GM18502 (cell line): ENCODE measurements around the gene TRAP1.
"Not testable (repeated sequence)": the region's sequence is repeated elsewhere in the genome, so short reads cannot be mapped to it uniquely, and the experiment has no call there.

Experiments
- ATAC-seq: cut with Tn5 transposase; IDR thresholded peaks from one replicate; pipeline ENCODE4 v1.9.1; 2021; ENCODE audit warnings: mild to moderate bottlenecking; ENCODE audit not compliant: unreplicated experiment, poor library complexity

TRAP1 gene

GRCh38 chr16:3715430-3715829 lies 1.9 kb downstream of the TRAP1 start:
- ATAC-seq: no peak

DNA sequence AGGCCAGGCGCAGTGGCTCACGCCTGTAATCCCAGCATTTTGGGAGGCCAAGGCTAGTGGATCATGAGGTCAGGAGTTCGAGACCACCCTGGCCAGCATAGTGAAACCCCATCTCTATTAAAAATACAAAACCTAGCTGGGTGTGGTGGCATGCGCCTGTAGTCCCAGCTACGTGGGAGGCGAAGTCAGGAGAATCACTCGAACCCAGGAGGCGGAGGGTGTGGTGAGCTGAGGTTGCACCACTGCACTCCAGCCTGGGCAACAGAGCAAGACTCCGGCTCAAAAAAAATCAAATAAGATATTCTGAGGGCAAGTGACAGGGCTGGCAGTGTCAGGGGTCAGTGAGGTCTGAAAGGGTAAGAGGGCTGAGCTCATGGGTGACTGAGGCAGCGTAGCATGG lies 2.9 kb downstream of the TRAP1 start:
- not testable (repeated sequence) for ATAC-seq

- ATAC-seq: no peak
These were observed 3.6 kb downstream of the TRAP1 start for GRCh38 chr16:3713587-3714242.

DNA sequence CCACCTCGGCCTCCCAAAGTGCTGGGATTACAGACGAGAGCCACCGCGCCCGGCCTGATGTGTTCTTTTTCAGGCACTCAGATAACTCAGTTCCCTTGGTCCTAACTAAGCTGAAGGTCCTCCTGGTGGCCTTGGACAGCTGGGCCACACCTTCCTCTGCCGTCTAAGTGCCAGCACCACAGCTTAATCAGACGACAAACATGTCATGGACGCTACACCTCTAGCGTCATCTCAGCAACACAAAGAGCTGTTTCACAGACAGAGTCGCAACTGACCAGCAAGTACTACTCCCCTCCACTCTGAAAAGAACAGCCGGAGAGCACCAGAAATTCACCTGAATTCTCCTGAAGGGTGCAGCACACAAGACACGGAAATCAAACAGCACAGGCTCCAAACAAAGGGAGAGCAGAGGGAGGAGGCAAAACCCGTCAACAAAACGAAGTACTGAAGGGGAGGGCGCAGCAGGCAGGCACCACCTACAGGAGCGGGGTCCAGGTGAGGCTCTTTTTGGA lies 4.4 kb downstream of the TRAP1 start:
- no peak for ATAC-seq

DNA sequence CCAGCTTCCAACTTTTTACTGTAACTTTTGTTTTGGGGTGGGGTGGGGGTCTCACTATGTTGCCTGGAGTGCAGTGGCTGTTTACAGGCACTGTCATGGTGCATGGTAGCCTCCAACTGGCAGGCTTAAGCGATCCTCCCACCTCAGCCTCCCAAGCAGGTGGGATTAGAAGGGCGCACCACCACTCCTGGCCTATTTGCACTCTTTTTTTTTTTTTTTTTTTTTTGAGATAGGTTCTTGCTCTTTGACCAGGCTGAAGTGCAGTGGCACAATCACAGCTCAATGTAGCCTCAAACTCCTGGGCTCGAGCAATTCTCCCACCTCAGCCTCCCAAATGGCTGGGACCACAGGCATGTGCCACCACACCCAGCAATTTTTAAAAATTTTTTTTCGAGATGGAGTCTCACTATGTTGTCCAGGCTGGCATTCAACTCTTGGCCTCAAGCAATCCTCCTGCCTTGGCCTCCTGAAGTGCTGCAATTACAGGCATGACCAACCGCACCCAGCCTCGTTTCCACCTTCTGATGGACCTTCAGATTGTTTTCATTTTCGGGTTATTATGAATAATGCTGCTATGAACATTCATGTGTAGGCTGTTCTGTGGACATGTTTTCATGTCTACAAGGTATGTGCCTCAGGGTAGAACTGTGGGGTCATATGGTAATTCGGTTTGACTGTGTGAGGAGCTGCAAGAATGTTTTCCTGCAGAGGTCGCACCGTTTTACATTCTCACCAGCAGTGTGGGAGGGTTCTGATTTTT lies 10.9 kb downstream of the TRAP1 start:
- no peak for ATAC-seq

DNA sequence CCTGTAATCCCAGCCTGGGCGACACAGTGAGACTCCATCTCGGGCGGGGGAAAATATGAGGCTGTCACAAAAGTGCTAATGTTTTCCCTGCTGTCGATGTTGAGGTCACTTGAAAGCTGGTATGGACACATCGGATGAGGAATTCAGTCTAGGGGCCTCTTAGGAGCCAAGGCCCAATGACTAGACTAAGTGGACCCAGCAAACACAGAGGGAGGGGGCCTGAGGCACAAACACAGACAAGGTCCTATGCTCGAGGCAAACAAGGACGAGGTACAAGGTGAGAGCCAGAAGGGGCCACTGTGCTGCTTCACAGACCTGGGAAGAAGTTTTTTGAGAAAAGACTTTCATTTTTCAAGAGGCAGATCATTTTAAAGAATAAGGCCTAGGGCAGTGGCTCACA lies 15.2 kb downstream of the TRAP1 start:
- no peak for ATAC-seq

DNA sequence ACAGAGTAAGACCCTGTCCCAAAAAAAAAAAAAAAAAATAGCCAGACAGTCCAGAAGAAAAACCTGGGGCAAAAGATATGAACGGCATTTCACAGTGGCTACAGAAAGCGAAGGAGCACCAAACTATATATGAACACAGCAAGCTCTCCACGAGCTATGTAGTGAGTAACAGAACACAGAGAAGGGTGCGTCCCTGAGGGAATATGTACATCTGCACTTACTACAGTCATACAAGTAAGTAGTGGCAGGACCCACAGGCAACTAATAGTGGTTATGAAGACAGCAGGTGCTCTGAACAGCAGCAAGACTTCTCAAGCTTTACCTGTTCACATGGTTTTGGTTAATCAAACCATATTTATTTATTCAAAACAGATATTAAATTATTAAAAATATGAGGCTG lies 15.8 kb downstream of the TRAP1 start:
- no peak for ATAC-seq

DNA sequence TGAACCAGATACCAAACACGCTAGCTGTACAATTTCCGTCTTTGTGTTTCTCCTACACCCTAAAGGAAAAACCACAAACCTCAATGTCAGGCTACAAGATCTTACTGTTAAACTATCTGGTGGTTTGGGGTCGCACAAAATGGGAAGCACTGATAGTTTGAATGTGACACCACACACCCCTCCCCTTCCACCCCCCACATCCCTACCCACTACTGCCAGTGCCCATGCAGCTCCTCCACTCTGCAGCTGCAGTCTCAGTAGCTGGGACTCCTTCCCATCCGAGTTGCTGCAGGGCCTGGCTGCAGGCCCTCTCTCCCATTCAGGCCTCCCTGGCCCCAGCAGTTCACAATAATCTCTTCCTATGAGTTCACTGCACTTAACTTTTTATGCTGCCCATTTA lies 18.4 kb downstream of the TRAP1 start:
- ATAC-seq: no peak

- no peak for ATAC-seq
These were observed 20.7 kb downstream of the TRAP1 start for GRCh38 chr16:3696425-3697218.

DNA sequence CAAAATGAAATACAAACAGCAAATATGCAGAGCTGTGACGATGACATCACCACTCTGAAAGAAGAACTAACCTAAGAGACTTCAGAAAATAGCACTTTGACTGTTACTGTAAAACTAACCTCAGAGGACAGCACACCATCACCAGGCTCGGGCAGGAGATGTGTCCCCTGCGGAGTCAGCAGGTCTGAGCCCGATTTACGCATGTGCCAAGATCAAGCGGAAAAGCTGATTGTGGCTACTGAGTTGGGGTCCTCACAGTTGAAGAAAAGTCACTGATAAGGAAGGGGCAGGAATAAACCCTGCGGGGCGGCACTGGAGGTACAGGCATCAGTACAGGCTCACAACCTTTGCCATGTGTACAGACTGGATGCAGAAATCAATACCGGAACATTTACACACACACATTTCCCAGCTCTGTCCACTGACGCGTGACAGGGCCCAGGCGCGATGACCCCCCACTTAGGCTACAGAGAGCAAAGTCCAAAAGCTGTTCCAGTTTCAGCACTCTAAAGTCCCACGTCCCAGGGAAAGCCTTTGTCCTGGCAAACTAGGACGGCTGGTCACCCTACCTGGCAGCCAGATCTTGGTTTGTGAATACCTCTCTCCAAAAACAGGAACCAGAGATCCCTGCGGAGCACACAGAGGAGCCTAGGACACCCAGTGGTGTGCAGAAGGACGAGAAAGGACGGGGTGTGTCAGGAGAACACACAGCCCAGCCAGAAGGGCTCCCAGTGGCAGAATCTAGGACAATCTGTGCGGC lies 21.5 kb downstream of the TRAP1 start:
- no peak for ATAC-seq

GRCh38 chr16:3694051-3694450 lies 23.3 kb downstream of the TRAP1 start:
- no peak for ATAC-seq

GRCh38 chr16:3691761-3692160 lies 25.6 kb downstream of the TRAP1 start:
- ATAC-seq: no peak

DNA sequence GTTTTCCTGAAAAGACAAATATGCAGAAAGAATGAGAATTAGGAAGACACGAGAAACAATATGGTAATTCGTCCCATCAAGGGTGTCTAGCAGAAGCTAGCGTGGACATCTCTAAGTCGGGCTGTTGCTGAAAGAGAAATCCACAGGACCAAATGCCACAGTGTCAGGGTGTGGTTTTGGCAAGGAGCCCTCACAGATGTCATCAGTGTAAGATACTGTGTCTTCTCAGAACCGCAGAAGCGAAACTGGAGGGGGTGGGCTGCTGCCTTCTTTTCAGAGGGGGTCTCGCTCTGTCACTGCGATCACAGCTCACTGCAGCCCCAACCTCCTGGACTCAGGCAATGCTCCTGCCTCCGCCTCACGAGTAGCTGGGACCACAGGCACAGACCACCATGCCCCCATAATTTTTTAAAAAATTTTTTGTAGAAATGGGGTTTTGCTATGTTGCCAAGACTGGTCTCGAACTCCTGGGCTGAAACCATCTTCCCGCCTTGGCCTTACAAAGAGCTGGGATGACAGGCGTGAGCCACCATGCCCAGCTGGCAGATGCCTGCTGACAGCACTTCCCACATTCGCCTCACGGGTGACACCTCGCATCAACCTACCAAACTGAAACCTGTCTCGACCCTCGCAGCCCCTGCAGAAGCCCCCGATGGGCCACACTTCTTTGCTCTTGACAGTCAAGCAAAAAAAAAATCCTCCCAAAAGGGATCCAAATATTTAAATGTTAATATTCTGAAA lies 26.2 kb downstream of the TRAP1 start:
- ATAC-seq: no peak

DNA sequence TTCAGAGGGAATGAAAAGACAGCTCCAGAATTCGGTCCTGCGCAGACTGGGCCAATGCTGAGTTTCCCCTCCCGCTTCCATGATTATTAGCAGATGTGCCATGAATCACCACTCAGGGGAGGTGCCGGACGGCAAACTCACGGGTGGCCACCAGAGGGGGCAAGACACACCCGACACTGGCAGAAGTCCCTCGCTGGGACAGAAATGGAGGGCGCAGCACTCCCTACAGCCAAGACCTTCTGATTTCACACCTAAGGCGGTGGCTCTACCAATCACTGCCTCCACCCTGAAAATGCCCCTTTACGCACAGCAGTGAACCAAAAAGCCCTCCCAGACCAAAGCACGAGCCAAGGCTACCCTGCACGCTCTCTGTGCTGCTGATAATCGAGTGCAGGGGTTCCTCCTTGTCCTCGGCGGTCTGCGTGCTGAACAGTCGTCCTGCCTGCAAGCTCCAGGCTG lies 26.8 kb downstream of the TRAP1 start:
- ATAC-seq: no peak

GRCh38 chr16:3689731-3690130 lies 27.6 kb downstream of the TRAP1 start:
- no peak for ATAC-seq

GRCh38 chr16:3687792-3688191 lies 29.5 kb downstream of the TRAP1 start:
- ATAC-seq: no peak

GRCh38 chr16:3687021-3687420 lies 30.3 kb downstream of the TRAP1 start:
- no peak for ATAC-seq

- ATAC-seq: no peak
These were observed 36.1 kb downstream of the TRAP1 start for GRCh38 chr16:3681206-3681605.

- no peak for ATAC-seq
These were observed 39.3 kb downstream of the TRAP1 start for GRCh38 chr16:3677994-3678393.
